Trophoblast cell (in vitro differentiated cells and primary cell): ENCODE results near the gene QRFP.

ENCODE experiments used
- DNase-seq, 2 donors: peaks; one replicate each; pipeline ENCODE4 v3.0.0-alpha.2; 2016
- H2AFZ ChIP-seq: 2 replicates; pipeline ENCODE4 v1.6.1; 2013; ENCODE audit warnings: low read length, moderate library complexity, mild to moderate bottlenecking; ENCODE audit not compliant: insufficient read depth, poor library complexity
- H2AK5ac ChIP-seq: 2 replicates; pipeline ENCODE4 v1.6.1; 2013; ENCODE audit warnings: mild to moderate bottlenecking, low read length
- H2BK120ac ChIP-seq: 2 replicates; pipeline ENCODE4 v1.6.1; 2013; ENCODE audit warnings: low read length, mild to moderate bottlenecking, moderate library complexity; ENCODE audit not compliant: insufficient read depth, poor library complexity
- H2BK12ac ChIP-seq: 2 replicates; pipeline ENCODE4 v1.6.1; 2013; ENCODE audit warnings: mild to moderate bottlenecking, low read length, moderate library complexity
- H2BK5ac ChIP-seq: 2 replicates; pipeline ENCODE4 v1.6.1; 2013; ENCODE audit warnings: low read length, low read depth, moderate library complexity, mild to moderate bottlenecking; ENCODE audit not compliant: poor library complexity
- H3K14ac ChIP-seq: 2 replicates; pipeline ENCODE4 v1.6.1; 2013; ENCODE audit warnings: mild to moderate bottlenecking, low read length
- H3K18ac ChIP-seq: 2 replicates; pipeline ENCODE4 v1.6.1; 2013; ENCODE audit warnings: mild to moderate bottlenecking, low read length
- H3K23ac ChIP-seq: 2 replicates; pipeline ENCODE4 v1.6.1; 2013; ENCODE audit warnings: low read length
- H3K27ac ChIP-seq: 2 replicates; pipeline ENCODE4 v1.5.1; 2013; ENCODE audit warnings: low read depth, mild to moderate bottlenecking, inconsistent platforms, low read length, moderate library complexity
- H3K27me3 ChIP-seq: 2 replicates; pipeline ENCODE4 v1.6.1; 2013; ENCODE audit warnings: inconsistent platforms, mild to moderate bottlenecking, low read length, moderate library complexity; ENCODE audit not compliant: insufficient read depth
- H3K36me3 ChIP-seq, 2 experiments: 1 replicate in 1 of 2; 2 replicates in 1 of 2; pipeline ENCODE4 v1.6.1; 2013; ENCODE audit warnings: low read length in 2 of 2, mild to moderate bottlenecking in 2 of 2, moderate library complexity in 1 of 2; ENCODE audit not compliant: insufficient read depth in 2 of 2, control insufficient read depth in 1 of 2
- H3K4ac ChIP-seq: 2 replicates; pipeline ENCODE4 v1.6.1; 2013; ENCODE audit warnings: low read depth, mild to moderate bottlenecking, low read length, moderate library complexity
- H3K4me1 ChIP-seq, 2 experiments: 1 replicate in 1 of 2; 2 replicates in 1 of 2; pipeline ENCODE4 v1.6.1; 2013; ENCODE audit warnings: low read length in 2 of 2, mild to moderate bottlenecking in 2 of 2, moderate library complexity in 1 of 2; ENCODE audit not compliant: insufficient read depth in 2 of 2, control insufficient read depth in 1 of 2
- H3K4me2 ChIP-seq: 2 replicates; pipeline ENCODE4 v1.6.1; 2013; ENCODE audit warnings: inconsistent platforms, mild to moderate bottlenecking, low read length, moderate library complexity
- H3K4me3 ChIP-seq: 2 replicates; pipeline ENCODE4 v1.5.1; 2013; ENCODE audit warnings: mild to moderate bottlenecking, low read depth, low read length, inconsistent platforms
- H3K79me1 ChIP-seq: one replicate; pipeline ENCODE4 v1.6.1; 2013; ENCODE audit warnings: low read length
- H3K79me2 ChIP-seq: 2 replicates; pipeline ENCODE4 v1.6.1; 2013; ENCODE audit warnings: low read length, mild to moderate bottlenecking; ENCODE audit not compliant: control insufficient read depth, insufficient read depth, poor library complexity
- H3K9ac ChIP-seq: 2 replicates; pipeline ENCODE4 v1.6.1; 2013; ENCODE audit warnings: mild to moderate bottlenecking, low read length
- H3K9me3 ChIP-seq: 2 replicates; pipeline ENCODE4 v1.6.1; 2013; ENCODE audit warnings: low read depth, mild to moderate bottlenecking, control low read depth, inconsistent platforms, low read length; ENCODE audit not compliant: insufficient read depth
- H4K12ac ChIP-seq: 2 replicates; pipeline ENCODE4 v1.6.1; 2013; ENCODE audit warnings: low read depth, mild to moderate bottlenecking, low read length, moderate library complexity
- H4K8ac ChIP-seq: 2 replicates; pipeline ENCODE4 v1.6.1; 2013; ENCODE audit warnings: low read depth, mild to moderate bottlenecking, low read length, moderate library complexity
- H4K91ac ChIP-seq: one replicate; pipeline ENCODE4 v1.6.1; 2013; ENCODE audit warnings: low read depth, mild to moderate bottlenecking, low read length, moderate library complexity
- WGBS: extraction: QIAGEN DNeasy Blood & Tissue Kit; methylation state at CpG from one replicate; pipeline ENCODE4 v1.1.7; 2013; ENCODE audit warnings: missing lambda C conversion rate; ENCODE audit not compliant: insufficient read length, insufficient coverage; ENCODE audit errors: extremely low coverage; 5-methylcytosine and 5-hydroxymethylcytosine counted together

The QRFP gene

DNA sequence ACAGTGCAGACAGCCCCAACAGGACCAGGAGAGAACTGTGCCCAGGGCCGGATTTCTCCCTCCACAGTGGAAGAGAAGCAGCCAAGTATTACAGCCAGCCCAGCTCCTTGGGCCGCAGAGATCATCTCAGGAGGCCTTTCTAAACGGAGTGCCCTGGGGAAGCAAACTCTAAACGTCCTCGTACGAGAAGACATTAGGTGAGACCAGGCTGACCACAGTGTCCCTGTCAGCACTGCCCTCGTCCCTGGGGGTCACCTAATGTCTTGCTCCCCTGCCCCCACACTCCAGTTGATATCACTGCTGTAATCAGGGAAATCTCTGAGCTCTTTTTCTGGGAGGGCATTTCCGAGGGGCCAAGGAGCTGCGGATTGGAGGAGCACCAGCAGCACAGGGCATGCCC lies 6.5 kb downstream of the QRFP start:
- Histone ChIP-seq H3K36me3 (peaks cover 50 to 61% of the 10 kb centered on the region in 2 experiments), H3K4me2 (no peak overlapping the region), H3K4ac (no peak overlapping the region), H2BK120ac (no peak overlapping the region), H2BK12ac (no peak overlapping the region), H3K4me3 (no peak overlapping the region), H3K27ac (no peak overlapping the region), H2BK5ac (no peak overlapping the region), H4K12ac (no peak overlapping the region), H3K9me3 (peaks cover 2% of the 10 kb centered on the region), H4K91ac (no peak overlapping the region), H3K79me2 (no peaks in the 10 kb centered on the region), H3K79me1 (peaks cover 9% of the 10 kb centered on the region), H3K18ac (no peak overlapping the region), H3K9ac (no peak overlapping the region), H2AK5ac (no peak overlapping the region), H4K8ac (no peak overlapping the region), H2AFZ (no peak overlapping the region), H3K23ac (no peak overlapping the region), H3K27me3 (no peaks in the 10 kb centered on the region), H3K14ac (no peak overlapping the region), H3K4me1 (peaks cover 4% of the 10 kb centered on the region in 2 experiments)
- DNase-seq = no peak
- no CpG with 5 or more reads among the region's 9 CpGs for WGBS

DNA sequence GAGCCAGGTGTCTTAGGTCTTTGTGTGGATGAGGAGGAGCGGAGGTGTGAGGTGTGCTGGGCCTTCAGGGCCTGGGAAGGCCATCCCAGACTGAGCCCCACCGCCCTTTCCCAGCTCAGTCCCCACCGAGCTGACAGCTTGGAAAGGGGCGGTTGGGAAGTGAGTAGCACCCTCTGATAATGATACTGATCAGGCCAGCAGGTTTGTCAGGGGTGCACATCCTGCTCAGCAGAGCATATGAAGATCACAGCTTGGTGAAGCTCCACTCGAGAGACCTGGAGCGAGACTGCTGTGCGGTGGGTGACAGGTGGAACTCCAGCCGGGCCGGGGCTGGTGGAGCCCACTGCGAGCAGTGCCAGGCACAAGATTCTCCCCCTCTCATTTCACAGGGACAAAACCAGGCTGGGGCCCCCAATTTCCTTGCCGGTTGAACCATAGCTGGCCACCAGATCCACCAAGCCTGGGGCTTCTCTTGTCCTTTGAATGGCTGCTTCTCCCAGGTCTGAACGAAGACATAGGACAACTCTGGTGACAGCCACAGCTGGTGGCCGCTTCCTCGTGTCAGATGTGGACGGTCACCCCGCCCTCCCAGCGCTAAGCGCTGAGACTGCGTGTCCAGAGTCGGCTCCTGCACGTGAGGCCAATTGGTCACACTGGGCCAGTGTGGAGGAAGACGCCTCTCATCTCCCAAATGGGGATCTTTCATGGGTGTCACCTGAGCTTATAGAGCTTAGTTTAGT lies 8.3 kb downstream of the QRFP start:
- Histone ChIP-seq H3K14ac (no peak overlapping the region), H2BK120ac (no peak overlapping the region), H4K12ac (no peak overlapping the region), H3K36me3 (peaks cover 65 to 73% of the 10 kb centered on the region in 2 experiments), H3K79me1 (peaks cover 21% of the 10 kb centered on the region), H3K4me3 (no peak overlapping the region), H2BK12ac (no peak overlapping the region), H2BK5ac (no peak overlapping the region), H3K18ac (no peak overlapping the region), H3K9me3 (peaks cover 5% of the 10 kb centered on the region), H4K91ac (no peak overlapping the region), H3K9ac (no peak overlapping the region), H3K4ac (no peak overlapping the region), H4K8ac (no peak overlapping the region), H3K27me3 (no peaks in the 10 kb centered on the region), H3K4me2 (no peak overlapping the region), H3K79me2 (peaks cover 2% of the 10 kb centered on the region), H2AFZ (no peak overlapping the region), H2AK5ac (no peak overlapping the region), H3K23ac (no peak overlapping the region), H3K27ac (no peak overlapping the region), H3K4me1 (peaks cover 16 to 17% of the 10 kb centered on the region in 2 experiments)
- no peak for DNase-seq
- WGBS = no CpG with 5 or more reads among the region's 22 CpGs

DNA sequence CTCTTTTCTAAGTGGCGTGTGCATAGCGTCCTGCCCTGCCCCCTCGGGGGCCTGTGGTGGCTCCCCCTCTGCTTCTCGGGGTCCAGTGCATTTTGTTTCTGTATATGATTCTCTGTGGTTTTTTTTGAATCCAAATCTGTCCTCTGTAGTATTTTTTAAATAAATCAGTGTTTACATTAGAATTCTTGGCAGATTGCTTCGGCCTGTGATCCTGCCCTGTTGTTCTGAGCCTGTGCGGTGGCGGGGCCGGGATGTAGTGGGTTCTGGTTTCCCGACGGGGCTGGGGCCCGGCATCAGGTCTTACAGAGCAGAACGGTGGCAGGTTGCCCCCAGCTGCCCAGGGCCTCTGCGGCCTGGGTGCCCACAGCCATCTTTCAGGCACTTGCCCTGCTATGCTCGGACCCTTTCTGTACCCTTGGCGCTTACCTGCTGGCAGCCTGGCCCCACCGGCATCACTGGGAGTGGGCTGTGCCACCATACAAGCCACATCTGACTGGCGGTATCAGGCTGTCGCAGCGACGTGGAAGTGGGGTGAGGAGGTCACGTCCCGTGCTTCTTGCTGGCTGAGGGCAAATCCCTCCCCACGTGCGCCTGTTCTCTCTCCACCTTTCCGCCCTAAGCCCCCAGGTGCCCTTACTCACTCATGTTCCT lies 9.0 kb downstream of the QRFP start:
- H3K79me2 ChIP-seq = peaks cover 2% of the 10 kb centered on the region
- H2AFZ ChIP-seq = no peak overlapping the region
- no peak overlapping the region for H3K18ac ChIP-seq
- peaks cover 21% of the 10 kb centered on the region for H3K79me1 ChIP-seq
- H4K91ac ChIP-seq = no peak overlapping the region
- H2BK12ac ChIP-seq = no peak overlapping the region
- H3K36me3 ChIP-seq = peaks cover 68 to 69% of the 10 kb centered on the region in 2 experiments
- no peak overlapping the region for H4K12ac ChIP-seq
- no peak overlapping the region for H3K4ac ChIP-seq
- no peak overlapping the region for H3K9ac ChIP-seq
- DNase-seq = no peak
- peaks cover 16 to 17% of the 10 kb centered on the region in 2 experiments for H3K4me1 ChIP-seq
- H2BK5ac ChIP-seq = no peak overlapping the region
- no peak overlapping the region for H3K4me3 ChIP-seq
- H3K14ac ChIP-seq = no peak overlapping the region
- WGBS = no CpG with 5 or more reads among the region's 25 CpGs
- no peak overlapping the region for H2BK120ac ChIP-seq
- peaks cover 5% of the 10 kb centered on the region for H3K9me3 ChIP-seq
- H2AK5ac ChIP-seq = no peak overlapping the region
- H4K8ac ChIP-seq = no peak overlapping the region
- H3K4me2 ChIP-seq = no peak overlapping the region
- H3K23ac ChIP-seq = no peak overlapping the region
- H3K27ac ChIP-seq = no peak overlapping the region
- H3K27me3 ChIP-seq = no peaks in the 10 kb centered on the region

DNA sequence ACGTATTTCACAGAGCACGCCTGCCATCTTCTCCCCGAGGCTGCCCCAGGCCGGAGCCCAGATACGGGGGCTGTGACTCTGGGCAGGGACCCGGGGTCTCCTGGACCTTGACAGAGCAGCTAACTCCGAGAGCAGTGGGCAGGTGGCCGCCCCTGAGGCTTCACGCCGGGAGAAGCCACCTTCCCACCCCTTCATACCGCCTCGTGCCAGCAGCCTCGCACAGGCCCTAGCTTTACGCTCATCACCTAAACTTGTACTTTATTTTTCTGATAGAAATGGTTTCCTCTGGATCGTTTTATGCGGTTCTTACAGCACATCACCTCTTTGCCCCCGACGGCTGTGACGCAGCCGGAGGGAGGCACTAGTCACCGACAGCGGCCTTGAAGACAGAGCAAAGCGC lies 9.6 kb downstream of the QRFP start:
- Histone ChIP-seq H2BK12ac (no peak overlapping the region), H2BK120ac (no peak overlapping the region), H4K8ac (no peak overlapping the region), H3K4me2 (no peak overlapping the region), H3K4me3 (no peak overlapping the region), H4K91ac (no peak overlapping the region), H4K12ac (no peak overlapping the region), H2AFZ (no peak overlapping the region), H3K14ac (no peak overlapping the region), H3K4ac (no peak overlapping the region), H3K27me3 (no peaks in the 10 kb centered on the region), H3K9me3 (peaks cover 5% of the 10 kb centered on the region), H3K36me3 (peaks cover 64 to 68% of the 10 kb centered on the region in 2 experiments), H3K79me2 (peaks cover 2% of the 10 kb centered on the region), H2BK5ac (no peak overlapping the region), H3K18ac (no peak overlapping the region), H3K9ac (no peak overlapping the region), H3K27ac (no peak overlapping the region), H2AK5ac (no peak overlapping the region), H3K4me1 (peaks cover 16 to 17% of the 10 kb centered on the region in 2 experiments), H3K23ac (no peak overlapping the region), H3K79me1 (peaks cover 21% of the 10 kb centered on the region)
- no peak for DNase-seq
- WGBS = no CpG with 5 or more reads among the region's 23 CpGs
